Activated CD4-positive, alpha-beta T cell treated with anti-CD3 and anti-CD28 coated beads, Interleukin-2, amount 50 U/mL, for 1 hour (primary cell): ENCODE measurements around the gene PIEZO2.

Experiments used
- DNase-seq: peaks from one replicate; pipeline ENCODE4 v3.0.0-alpha.2; 2020

Gene PIEZO2

GRCh38 chr18:11024928-11025669, 124.3 kb downstream of the PIEZO2 start:
- no peak for DNase-seq

DNA sequence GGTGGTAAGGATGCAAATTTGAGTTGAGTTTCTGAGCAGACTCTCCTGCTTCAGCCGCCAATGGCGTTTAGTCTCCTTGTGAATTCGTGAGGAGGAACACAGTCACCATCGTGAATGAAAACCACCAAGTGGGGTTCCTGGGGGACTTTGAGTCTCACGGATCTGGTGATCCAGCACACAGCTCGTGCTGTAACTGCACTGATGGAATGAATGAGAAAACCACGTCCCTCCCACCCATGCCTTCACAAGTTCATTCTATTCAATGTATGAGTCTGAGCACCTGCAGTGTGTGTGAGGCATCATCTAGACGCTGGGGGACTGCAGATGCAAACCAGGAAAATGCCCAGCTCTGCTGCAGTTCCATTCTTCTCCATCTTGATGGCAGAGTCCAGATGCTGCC, 127.9 kb downstream of the PIEZO2 start:
- DNase-seq: no peak

GRCh38 chr18:11020877-11021414, 128.4 kb downstream of the PIEZO2 start:
- DNase-seq: no peak

DNA sequence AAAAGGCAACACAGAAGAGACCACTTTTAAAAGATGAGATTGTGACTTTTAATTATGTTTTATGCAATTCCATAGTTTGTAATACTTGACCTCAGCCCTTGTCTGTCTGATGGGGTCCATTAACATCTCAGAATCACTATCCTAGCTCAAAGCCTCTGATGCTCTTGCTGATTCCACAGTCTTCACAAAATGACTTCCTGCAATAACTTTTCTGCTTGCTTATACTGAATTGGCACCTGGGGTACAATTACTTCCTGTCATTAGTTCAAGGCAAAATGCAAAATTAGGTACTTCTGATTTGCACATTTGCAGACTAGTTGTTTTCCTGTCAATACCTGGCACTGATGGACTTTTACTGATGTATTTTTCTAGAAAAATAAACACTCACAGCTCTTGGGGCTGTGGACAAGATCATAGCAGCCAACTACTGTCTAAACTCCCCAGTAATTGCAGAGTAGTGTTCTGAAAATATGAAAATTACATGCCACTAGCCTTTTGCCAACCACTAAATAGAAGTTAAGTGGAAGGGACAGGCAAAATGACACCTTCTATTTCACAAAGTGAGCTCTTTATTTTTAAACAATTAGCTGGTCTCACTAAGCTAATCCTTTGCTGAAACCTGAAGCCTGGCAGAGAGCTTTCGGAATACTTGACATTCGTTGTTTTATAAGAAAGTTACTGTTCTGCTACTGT, 129.1 kb downstream of the PIEZO2 start:
- DNase-seq: no peak

DNA sequence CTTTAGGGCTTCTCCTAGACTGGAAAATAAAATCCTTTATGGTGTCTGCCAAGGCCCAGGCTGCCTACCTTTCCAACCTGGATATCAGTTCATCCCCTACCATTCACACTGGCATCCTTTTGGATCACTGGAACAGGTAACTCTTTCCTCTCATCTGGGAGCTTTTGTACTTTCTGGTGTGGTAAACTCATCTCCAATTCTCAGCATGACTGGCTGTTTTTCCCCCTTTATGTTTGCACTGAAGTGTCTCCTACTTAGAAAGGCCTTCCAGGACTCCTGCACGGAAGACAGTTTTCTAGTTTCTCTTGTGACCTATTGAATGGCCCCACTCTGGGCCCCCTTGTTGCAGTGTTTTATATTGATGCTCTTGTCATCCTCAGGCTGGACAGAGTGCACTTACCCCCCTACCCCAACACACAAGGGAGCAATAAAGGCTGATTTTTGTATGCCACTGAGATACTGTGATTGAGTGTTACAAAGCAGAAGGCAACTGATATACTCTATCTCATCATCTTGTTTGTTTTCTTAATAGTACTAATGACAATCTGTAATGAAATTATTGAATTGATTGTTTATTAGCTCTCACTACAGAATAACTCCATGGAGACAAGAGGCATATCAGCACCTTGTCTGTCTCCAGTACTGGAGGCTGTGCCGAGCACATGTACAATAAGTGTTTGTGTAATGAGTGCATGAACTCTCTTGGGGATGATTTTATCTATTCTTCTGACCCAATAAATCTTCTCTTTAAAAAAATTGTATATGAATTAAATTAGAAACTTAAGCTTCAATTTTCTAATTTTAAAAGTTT, 129.9 kb downstream of the PIEZO2 start:
- no peak for DNase-seq

DNA sequence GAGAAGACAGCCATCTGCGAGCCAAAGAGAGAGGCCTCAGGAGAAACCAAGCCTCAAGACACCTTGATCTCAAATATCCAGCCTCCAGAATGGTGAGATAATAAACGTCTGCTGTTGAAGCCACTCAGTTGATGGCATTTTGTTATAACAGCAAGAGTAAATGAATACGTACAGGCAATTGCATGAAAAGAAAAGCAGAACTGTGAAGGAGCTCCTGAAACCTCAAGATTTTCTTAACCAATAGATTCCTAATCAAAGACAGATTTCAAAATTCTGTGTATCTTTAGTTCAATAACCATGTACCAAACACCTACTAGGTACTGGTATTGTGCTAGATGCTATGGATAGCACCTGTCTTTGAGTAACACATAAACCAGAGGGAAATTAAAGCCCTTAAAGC, 139.5 kb downstream of the PIEZO2 start:
- no peak for DNase-seq

- DNase-seq: no peak
These were observed 140.2 kb downstream of the PIEZO2 start for GRCh38 chr18:11009147-11009546.

GRCh38 chr18:11008505-11008904, 140.9 kb downstream of the PIEZO2 start:
- no peak for DNase-seq

- DNase-seq: no peak
These were observed 143.8 kb downstream of the PIEZO2 start for GRCh38 chr18:11005528-11005927.

DNA sequence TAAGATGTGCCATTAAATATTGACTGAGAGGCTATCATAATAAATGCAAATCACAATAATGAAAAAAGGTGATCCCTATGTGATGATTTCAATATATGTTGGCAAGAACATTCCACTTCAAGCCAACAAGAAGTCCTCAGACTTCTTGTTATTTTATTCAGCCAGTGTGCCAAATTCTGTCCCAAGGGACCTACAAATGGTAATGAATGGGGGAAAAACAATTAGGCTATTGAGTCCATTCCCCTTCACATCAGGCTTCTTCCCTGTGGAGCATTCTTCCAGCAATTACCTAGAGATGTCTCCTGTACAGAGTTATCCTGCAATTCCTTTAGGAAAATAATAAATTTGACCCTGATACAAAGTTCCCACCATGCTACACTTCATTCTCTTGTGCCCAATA, 144.4 kb downstream of the PIEZO2 start:
- no peak for DNase-seq

GRCh38 chr18:11004294-11004693, 145.1 kb downstream of the PIEZO2 start:
- no peak for DNase-seq

GRCh38 chr18:11002796-11003195, 146.6 kb downstream of the PIEZO2 start:
- no peak for DNase-seq

GRCh38 chr18:11002277-11002676, 147.1 kb downstream of the PIEZO2 start:
- DNase-seq: no peak

DNA sequence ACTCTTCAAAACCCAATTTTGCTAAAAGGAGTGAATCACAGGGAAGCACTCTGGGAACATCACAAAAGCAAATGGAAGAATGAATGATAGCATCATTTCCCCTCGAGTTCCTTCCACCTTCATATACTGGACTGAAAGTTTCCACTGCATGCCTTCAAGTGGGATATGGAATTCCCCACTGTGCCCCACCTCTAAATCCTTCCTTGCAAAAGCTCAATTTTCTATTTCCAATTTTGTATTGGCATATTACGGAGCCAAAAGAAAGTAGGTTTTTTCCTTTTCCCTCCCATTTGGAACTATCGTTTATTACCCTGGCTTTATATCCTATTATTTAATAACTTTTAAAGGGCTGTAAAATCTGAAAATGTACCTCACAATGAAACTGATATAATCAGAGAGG, 149.3 kb downstream of the PIEZO2 start:
- no peak for DNase-seq

GRCh38 chr18:10997885-10998284, 151.5 kb downstream of the PIEZO2 start:
- no peak for DNase-seq

- no peak for DNase-seq
These were observed 153.8 kb downstream of the PIEZO2 start for GRCh38 chr18:10995550-10995949.

DNA sequence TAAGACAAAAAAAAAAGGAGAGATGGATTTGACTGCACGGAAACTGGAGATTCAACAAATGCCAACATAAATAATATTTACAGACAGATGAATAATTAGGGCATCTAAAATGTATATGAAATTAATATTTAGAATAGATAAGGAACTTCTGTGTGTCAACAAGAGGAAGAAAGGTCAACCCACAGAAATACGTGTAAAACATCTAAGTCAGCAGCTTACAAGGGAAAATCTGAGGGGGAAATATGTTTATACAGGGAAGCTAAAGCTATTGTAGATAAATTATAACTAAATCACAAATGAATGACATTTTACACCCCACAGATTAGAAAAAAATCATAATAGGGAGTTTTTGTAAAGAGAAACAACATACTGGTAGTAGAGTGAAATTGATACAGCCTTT, 159.9 kb downstream of the PIEZO2 start:
- no peak for DNase-seq

DNA sequence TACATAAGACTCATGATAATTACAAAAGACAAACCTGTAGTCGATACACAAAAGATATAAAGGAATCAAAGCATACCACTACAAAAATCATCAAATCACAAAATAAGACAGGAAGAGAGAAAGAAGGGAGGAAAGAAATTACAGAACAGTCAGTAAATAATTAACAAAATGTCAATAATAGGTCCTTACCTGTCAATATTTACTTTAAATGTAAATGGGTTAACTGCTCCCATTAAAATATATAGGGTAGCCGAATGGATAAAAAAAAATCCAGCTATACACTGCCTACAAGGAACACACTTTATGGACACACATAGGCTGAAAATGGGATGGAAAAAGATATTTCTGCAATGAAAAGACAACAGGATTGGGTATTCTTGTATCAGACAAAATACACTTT, 163.7 kb downstream of the PIEZO2 start:
- DNase-seq: no peak

- DNase-seq: no peak
These were observed 170.0 kb downstream of the PIEZO2 start for GRCh38 chr18:10979411-10979810.

DNA sequence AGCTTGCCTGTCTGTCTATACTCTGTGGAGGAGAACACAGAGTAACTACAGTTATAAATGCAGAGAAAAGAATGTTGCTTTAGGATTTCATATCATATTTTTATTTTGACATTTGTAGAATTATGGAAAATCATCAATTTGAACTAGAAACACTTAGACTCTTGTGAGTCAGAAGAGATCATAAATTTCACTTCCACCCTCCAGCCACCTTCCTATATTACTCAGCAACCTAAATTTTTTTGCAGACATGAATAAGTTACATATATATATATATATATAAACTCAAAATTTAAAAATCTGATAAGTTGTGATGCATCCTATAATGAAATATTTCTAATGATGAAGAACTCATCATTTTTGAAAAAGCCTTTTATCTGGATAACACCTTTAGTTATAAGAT, 172.3 kb downstream of the PIEZO2 start:
- DNase-seq: no peak

DNA sequence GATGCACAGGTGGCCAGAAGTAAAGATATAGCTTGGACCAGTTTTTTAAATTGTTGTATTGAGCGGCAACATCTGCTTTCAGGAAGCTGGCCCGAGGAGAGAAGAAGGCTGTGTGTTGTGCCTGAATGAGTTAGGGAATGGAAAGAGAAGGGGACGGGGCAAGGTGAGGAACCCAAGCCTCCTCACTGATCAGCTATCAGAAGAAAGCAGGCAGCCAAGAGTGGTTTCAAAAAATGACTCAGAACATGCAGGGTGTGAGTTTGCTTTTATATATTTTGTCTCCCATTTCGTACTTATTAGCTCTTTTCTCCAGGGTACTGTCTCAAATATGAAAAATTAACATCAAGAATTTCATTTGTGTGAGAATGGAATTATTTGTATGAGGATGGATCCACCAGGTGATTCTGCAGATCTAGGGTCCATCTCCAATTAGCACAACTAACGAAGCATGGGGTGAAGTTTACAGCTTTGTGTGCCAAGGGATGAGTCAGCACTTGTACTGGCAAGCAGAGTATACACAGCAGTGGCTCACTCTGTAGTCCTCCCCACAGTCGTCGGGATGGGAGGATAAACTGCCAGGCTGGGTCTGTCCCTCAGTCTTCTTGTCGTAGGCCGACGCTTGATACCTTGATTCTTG, 175.7 kb downstream of the PIEZO2 start:
- DNase-seq: no peak

- DNase-seq: no peak
These were observed 177.7 kb downstream of the PIEZO2 start for GRCh38 chr18:10971717-10972116.

DNA sequence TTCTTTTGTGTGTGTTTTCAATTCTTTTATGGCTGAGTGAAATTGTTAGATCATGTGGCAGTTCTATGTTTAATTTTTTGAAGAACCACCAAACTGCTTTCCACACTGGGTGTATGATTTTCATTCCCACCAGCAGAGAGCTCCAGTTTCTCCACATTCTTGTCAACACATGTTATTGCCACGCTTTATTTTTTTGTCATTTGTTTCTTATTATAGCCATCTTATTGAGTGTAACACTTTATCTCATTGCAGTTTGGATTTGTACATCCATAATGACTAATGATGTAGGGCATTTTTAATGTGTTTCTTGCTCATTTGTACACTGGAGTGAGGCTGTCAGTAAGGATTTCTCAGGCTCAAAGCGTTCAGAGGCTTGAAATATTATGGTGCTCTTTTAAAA, 184.2 kb downstream of the PIEZO2 start:
- no peak for DNase-seq
